ENCODE data around the gene THRAP3. TPM values are rescaled to one million over a fixed set of nuclear protein-coding genes. Genes with fewer than 3 reads are reported as not detected.

Gene THRAP3, protein sequence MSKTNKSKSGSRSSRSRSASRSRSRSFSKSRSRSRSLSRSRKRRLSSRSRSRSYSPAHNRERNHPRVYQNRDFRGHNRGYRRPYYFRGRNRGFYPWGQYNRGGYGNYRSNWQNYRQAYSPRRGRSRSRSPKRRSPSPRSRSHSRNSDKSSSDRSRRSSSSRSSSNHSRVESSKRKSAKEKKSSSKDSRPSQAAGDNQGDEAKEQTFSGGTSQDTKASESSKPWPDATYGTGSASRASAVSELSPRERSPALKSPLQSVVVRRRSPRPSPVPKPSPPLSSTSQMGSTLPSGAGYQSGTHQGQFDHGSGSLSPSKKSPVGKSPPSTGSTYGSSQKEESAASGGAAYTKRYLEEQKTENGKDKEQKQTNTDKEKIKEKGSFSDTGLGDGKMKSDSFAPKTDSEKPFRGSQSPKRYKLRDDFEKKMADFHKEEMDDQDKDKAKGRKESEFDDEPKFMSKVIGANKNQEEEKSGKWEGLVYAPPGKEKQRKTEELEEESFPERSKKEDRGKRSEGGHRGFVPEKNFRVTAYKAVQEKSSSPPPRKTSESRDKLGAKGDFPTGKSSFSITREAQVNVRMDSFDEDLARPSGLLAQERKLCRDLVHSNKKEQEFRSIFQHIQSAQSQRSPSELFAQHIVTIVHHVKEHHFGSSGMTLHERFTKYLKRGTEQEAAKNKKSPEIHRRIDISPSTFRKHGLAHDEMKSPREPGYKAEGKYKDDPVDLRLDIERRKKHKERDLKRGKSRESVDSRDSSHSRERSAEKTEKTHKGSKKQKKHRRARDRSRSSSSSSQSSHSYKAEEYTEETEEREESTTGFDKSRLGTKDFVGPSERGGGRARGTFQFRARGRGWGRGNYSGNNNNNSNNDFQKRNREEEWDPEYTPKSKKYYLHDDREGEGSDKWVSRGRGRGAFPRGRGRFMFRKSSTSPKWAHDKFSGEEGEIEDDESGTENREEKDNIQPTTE
- total RNA-seq (130 and 144 TPM in 2 replicates), polyA plus RNA-seq (32.4 and 38.0 TPM in 2 replicates), polyA minus RNA-seq (78.6 and 81.4 TPM in 2 replicates), Bru-seq, nascent RNA (percentile 95 among the genes with signal in this experiment), BruChase-seq, experiment 1, labeled RNA remaining after a 6-hour chase (percentile 96 among the genes with signal in this experiment), BruChase-seq, experiment 2, labeled RNA remaining after a 2-hour chase (percentile 92 among the genes with signal in this experiment)
- 51.6 and 54.0 TPM in 2 replicates for polyA plus RNA-seq (2011; cell fraction: cytosol; rRNA removed)
- polyA plus RNA-seq (2011; cell fraction: nucleus; rRNA removed): 61.5 and 77.7 TPM in 2 replicates
- 56.8 and 76.2 TPM in 2 replicates for polyA plus RNA-seq (2012)
- 57.8 TPM for polyA minus RNA-seq (2011; cell fraction: cytosol; rRNA and poly(A)+ RNA removed)
- polyA minus RNA-seq (2011; cell fraction: nucleus; rRNA and poly(A)+ RNA removed): 49.0 and 74.2 TPM in 2 replicates
- long read RNA-seq, full-length matches to known transcripts: 4 of 38 reads
- long read RNA-seq, partial matches to known transcripts: 7 of 38 reads
- long read RNA-seq, other reads (novel, unspliced or antisense): 27 of 38 reads

DNA sequence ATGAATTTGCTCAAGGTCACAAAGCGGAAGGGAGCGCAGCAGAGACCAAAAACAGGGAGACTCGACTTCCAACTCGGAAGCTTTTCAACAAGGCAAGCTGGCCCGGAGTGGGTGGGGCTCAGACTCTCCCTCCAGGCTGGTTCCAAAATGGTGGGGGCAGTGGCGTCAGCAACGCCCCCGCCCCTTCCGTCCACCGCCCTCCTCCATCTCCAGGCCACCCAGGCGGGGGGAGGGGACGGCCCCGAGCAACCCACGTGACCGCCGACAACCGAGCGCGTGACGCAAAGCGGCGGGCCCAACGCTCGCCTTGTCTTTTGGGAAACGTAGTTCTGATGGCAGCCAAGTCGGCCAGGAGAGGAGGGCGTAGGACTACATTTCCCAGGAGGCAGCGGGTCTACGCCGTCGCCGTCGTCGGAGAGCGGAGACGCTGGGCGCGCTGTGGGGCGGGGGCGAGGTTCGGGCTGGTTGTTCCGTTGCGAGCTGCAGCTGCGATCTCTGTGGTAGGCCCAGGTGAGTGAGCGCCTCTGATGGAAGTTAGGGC, at the start of gene THRAP3:
Gene THRAP3, plus strand, starts transcription at position 448 of the 541 bp plus-strand sequence. CDS start 58,121 bp downstream, outside the sequence.
- dilution Hi-C loops (cut with MboI; ENCODE audit: extremely low pct_ligation_motif_present, low sequenced_read_pairs): no loop called here
- Histone ChIP-seq H3K4me2 (ENCODE audit: insufficient read depth, low read length) (peak within 1 kb of the TSS; percentile 99), H3K9ac (replicated peaks; ENCODE audit: extremely low read depth, insufficient read depth, low read length) (peak within 1 kb of the TSS; percentile 95), H3K9me1 (replicated peaks; ENCODE audit: control insufficient read depth, extremely low read depth, insufficient read depth, low read length) (no peaks in the 10 kb centered on the region), H3K4me3 (replicated peaks in 1 of 3; ENCODE audit: insufficient read depth in 1 of 3, low read depth in 1 of 3, low read length in 3 of 3) (peak within 1 kb of the TSS; percentile 74 to 99 (median 78)), H4K20me1 (replicated peaks; ENCODE audit: control insufficient read depth, extremely low read depth, insufficient read depth, low read length) (peaks cover 7% of the 10 kb centered on the region), H3K36me3 (ENCODE audit: control insufficient read depth in 2 of 2, extremely low read depth in 1 of 2, insufficient read depth in 2 of 2, low read length in 2 of 2) (peaks cover 2 to 3% of the 10 kb centered on the region in 2 experiments), H3K9me3 (replicated peaks; ENCODE audit: control insufficient read depth, insufficient read depth, low read length) (no peaks in the 10 kb centered on the region), H3K4me1 (ENCODE audit: control insufficient read depth, extremely low read depth, insufficient read depth, low read length) (peaks cover 17% of the 10 kb centered on the region), H3K27ac (ENCODE audit: insufficient read depth, low read depth, low read length) (peak within 1 kb of the TSS; percentile 89), H3K79me2 (ENCODE audit: control insufficient read depth, insufficient read depth, low read length) (peaks cover 48% of the 10 kb centered on the region), H2AFZ (ENCODE audit: low read depth, low read length) (peak within 1 kb of the TSS; percentile 78), H3K27me3 (ENCODE audit: control insufficient read depth in 2 of 2, insufficient read depth in 2 of 2, low read length in 2 of 2) (no peaks in the 10 kb centered on the region)
- no TSS peak for BruUV-seq (replicated peaks)
- POLR2A ChIA-PET: interaction anchor here (0.5 to 1.7 kb wide), 9 partner anchors 12 to 83 kb away, joined by 3 to 13 read pairs (median 3); partner anchors contain the start of gene MAP7D1
- FAIRE-seq: peak; percentile 97
- intact Hi-C loops (cut with micrococcal nuclease): loop anchor here (1.0 to 5.0 kb wide), 4 partner anchors 36 to 1032 kb away; partner anchors contain the start of genes SFPQ and TRAPPC3
- TF ChIP-seq EZH2 (IDR thresholded peaks at IDR 0.05; ENCODE audit: borderline replicate concordance, low read depth, low read length, severe bottlenecking) (no peak), MYC (IDR thresholded peaks at IDR 0.05; ENCODE audit: low read depth, low read length) (no peak), JUN (IDR thresholded peaks at IDR 0.05; ENCODE audit: borderline replicate concordance, insufficient read depth, insufficient read length, low read depth) (no peak), POLR2A (IDR thresholded peaks at IDR 0.05; ENCODE audit: low read depth, low read length) (peak; percentile 93), FOS (IDR thresholded peaks at IDR 0.05; ENCODE audit: borderline replicate concordance, insufficient read depth, low read length) (peak; percentile 26), POLR2AphosphoS5 (IDR thresholded peaks at IDR 0.05; ENCODE audit: insufficient read depth, low read depth, low read length) (peak; percentile 79), GATA2 (IDR thresholded peaks at IDR 0.05; ENCODE audit: insufficient read depth, insufficient read length, low read depth, low read length) (no peak)
- TF ChIP-seq, protein P1, sequence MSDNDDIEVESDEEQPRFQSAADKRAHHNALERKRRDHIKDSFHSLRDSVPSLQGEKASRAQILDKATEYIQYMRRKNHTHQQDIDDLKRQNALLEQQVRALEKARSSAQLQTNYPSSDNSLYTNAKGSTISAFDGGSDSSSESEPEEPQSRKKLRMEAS (IDR thresholded peaks at IDR 0.05; ENCODE audit: insufficient read depth, insufficient read length): peak; percentile 93
- TF ChIP-seq, protein P2, sequence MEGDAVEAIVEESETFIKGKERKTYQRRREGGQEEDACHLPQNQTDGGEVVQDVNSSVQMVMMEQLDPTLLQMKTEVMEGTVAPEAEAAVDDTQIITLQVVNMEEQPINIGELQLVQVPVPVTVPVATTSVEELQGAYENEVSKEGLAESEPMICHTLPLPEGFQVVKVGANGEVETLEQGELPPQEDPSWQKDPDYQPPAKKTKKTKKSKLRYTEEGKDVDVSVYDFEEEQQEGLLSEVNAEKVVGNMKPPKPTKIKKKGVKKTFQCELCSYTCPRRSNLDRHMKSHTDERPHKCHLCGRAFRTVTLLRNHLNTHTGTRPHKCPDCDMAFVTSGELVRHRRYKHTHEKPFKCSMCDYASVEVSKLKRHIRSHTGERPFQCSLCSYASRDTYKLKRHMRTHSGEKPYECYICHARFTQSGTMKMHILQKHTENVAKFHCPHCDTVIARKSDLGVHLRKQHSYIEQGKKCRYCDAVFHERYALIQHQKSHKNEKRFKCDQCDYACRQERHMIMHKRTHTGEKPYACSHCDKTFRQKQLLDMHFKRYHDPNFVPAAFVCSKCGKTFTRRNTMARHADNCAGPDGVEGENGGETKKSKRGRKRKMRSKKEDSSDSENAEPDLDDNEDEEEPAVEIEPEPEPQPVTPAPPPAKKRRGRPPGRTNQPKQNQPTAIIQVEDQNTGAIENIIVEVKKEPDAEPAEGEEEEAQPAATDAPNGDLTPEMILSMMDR (IDR thresholded peaks at IDR 0.05; ENCODE audit: extremely low read depth in 1 of 2, insufficient read depth in 1 of 2, low read depth in 1 of 2, low read length in 2 of 2): no peak
- DNase-seq (ENCODE audit: low read depth, low spot score): peak; percentile 100
- CTCF ChIA-PET: interaction anchor here (0.6 to 2.9 kb wide), 15 partner anchors 10 to 227 kb away, joined by 3 to 17 read pairs (median 4); partner anchors contain the start of gene TRAPPC3
